Activated gamma-delta T cell (primary cell): Measurements from ENCODE around the gene SND1.

Experiments used
- DNase-seq: peaks from one replicate; lab custom pipeline; 2025; lab: John Stamatoyannopoulos, UW

Gene SND1

GRCh38 chr7:128113839-128114238 is 461.8 kb downstream of the SND1 start:
- no peak for DNase-seq

DNA sequence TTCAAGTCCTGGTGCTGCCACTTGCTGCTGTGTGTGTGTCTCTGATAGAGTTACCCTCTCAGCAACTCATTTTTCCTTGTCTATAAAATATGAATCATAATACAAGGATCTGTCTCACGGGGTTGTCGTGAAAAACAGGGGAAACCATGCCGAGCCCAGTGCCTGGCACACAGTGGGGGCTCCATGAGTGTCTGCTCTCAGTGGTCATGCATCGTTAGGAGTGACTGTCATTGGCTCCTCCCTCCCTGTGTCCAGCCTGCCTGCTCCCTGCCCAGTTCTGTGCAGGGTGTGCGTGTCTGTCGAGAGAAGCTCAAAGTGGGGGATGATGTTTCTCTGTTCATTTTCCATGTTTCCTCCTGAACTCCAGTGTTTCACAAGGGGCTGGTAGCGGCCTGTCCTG is 462.8 kb downstream of the SND1 start:
- no peak for DNase-seq

- DNase-seq: no peak
These were observed 463.4 kb downstream of the SND1 start for GRCh38 chr7:128115336-128115820.

DNA sequence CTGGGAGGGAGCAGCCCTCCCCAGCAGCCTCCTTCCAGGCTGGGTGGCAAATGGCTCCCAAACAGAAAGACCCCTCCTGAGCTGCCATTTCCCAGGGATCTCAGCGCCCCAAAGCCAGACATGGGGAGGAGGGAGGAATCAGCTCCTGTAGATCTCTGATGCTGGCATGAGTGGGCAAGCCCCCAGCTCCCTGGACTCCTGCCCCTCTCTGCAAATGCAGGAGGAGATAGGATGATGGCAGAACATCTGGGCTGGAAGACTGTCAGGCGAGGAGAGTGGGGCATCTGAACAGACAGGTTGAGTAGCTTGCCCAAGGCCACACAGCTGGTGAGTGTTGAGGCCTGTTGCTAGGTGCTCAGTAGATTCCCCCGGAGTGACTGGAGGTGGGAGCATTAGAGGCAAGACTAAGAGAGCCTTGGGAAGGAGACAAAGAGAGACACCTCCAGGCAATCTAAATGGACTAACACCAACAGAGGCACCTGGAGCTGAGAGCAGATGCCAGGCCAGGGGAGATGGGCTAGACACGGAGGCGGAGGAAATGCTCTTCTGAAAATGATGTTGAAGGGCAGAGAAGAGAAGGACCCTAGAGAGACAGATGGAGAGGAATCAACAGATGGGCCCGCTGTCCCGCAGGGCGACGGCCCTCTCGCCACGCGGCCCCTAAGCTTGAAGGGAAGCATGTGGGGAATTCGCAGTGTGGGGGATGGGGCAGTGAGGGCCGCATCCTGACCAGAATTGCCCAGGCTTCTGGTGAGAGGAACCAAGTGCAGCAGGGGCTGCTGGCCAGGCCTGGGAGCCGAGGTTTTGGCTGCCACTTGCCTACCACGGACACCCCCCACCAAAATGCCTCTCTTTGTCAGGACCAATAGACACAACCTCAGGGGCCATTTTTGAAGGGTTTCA is 464.1 kb downstream of the SND1 start:
- DNase-seq: no peak

DNA sequence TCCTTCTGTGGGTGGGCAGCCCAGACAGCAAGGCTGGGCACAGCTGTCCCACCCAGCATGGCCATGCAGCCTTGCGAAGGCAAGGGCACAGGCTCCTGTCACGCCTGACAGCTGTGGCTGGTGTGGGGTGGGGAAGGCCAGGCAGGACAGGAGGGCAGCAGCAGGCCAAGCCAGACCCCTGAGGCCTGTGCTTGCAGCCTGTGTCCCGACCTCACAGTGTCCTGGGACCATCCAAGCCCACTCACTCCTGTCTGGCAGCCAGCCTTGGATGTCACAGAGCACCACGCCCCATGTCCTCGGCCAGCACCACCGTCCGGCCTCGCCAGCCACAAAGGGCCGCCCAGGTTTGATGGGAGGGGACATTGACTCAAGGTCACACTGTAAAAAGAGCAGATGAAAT is 464.7 kb downstream of the SND1 start:
- no peak for DNase-seq

DNA sequence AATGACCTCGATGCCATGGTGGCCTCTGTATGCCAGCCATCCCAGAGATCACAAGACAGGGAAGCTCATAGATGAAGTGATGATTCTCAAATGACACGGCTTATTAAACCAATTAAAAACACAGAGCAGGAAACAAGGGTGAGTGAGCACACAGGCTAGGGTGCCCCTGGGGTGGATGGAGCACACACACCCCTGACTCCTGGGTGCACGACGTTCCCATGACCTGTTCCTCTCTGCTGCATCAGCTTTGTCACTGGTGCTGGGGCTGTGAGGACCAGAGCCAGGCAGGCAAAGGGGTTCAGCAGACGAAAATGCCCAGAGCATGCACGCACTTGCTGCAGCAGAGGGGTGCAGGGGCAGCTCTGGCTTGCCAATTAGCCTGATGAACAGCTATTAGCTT is 465.7 kb downstream of the SND1 start:
- no peak for DNase-seq

GRCh38 chr7:128119036-128119435 is 467.0 kb downstream of the SND1 start:
- no peak for DNase-seq

GRCh38 chr7:128120116-128120515 is 468.1 kb downstream of the SND1 start:
- DNase-seq: no peak

GRCh38 chr7:128120976-128121490 is 469.0 kb downstream of the SND1 start:
- DNase-seq: no peak

- DNase-seq: no peak
These were observed 469.9 kb downstream of the SND1 start for GRCh38 chr7:128121711-128122530.

DNA sequence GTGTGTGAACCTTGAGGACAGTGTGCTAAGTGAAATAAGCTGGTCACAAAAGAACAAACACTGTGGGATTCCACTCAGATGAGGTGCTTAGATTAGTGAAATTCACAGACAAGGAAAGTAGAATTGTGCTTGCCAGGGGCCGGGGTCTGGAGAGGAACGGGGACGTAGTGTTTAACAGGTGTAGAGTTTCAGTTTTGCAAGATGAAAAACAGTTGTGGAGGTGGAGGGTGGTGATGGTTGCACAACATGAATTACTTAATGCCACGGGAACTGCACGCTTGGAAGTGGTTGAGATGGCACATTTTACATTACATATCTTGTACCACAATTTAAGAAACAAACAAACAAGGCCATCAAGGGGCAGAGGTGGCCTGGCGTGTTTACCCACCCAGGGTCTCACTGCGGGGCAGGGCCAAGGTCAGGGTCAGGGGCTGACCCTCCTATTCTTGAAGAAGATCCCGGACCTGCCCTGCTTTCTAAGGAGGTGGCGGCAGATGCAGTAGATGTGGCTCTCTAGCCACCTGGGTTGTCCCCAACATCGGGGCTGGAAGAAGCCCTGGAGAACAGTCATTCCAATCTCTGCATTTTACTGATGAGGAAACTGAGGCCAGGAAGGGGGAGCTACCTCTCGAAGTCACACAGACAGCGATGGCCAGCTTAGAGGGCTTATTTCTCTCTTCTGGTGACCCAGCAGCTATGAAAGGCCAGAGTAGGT is 470.7 kb downstream of the SND1 start:
- DNase-seq: no peak

GRCh38 chr7:128123291-128124037 is 471.5 kb downstream of the SND1 start:
- DNase-seq: no peak

DNA sequence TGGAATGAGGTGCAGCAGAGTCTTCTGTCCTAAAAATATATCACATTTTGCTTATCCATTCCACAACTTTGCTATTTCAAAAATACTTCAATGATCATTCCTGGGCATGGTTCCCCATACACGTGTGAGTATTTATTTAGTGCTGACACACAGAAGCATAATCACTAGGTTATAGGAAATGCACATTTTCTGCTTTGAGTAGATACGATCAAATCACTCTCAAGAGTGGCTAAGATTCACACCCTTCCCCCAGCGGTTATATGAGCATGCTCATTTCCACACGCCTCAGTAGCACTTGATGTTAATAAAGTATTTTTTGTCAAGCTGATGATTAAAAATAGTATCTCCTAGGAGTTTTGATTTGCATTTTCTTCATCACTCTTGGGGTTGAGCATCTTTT is 472.8 kb downstream of the SND1 start:
- DNase-seq: no peak

- no peak for DNase-seq
These were observed 473.8 kb downstream of the SND1 start for GRCh38 chr7:128125816-128126215.

GRCh38 chr7:128128401-128128800 is 476.4 kb downstream of the SND1 start:
- no peak for DNase-seq

DNA sequence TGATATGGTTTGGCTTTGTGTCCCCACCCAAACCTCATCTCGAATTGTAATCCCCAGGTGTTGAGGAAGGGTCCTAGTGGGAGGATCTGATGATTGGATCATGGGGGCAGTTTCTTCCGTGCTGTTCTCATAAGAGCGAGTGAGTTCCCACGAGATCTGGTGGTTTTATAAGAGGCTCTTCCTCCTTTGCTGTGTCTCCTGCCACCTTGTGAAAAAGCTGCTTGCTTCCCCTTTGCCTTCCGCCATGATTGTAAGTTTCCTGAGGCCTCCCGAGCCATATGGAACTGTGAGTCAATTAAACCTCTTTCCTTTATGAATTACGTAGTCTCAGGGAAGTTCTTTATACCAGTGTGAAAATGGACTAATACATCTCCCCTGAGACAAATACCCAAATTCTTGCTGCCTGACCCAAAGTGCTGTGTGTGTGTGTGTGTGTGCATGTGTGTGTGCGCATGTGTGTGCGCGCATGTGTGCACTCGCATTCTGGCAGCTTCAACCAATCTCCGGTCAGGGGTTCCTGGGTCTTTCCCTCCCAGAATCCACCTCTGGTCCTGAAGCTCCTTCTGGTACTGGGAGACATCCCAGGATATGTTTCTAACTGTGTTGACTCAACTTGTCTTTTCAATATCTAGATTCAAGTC is 477.4 kb downstream of the SND1 start:
- DNase-seq: no peak

- no peak for DNase-seq
These were observed 479.1 kb downstream of the SND1 start for GRCh38 chr7:128131115-128131514.

GRCh38 chr7:128131731-128132130 is 479.7 kb downstream of the SND1 start:
- no peak for DNase-seq

- no peak for DNase-seq
These were observed 480.6 kb downstream of the SND1 start for GRCh38 chr7:128132426-128133069.

DNA sequence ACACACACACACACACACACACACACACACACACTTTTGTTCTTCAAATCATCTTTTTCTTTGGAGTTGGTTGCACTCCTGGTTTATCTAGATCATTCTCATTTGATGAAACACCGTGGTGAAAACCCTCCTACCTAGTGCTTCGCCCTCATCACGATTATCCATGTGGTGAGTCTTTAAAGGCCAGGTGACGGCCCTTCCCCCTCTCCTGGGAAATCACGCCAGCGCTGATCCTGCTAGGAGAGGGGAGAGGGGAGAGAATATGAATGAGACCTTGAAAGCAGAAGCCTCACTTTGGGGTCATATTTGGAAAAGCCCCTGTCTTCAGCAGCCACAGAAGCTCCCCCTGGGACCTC is 483.1 kb downstream of the SND1 start:
- DNase-seq: no peak
